ENCODE data around the gene OLFML2A. TPM values are rescaled to one million over a fixed set of nuclear protein-coding genes. Genes with fewer than 3 reads are reported as not detected.

Gene OLFML2A
- total RNA-seq, 1 experiment from 2014 or later = 6.7 TPM

- DNase-seq (ENCODE audit: low spot score) = peak; percentile 89
- no peak overlapping the region for H3K27ac Mint-ChIP-seq
- no peaks in the 10 kb centered on the region for H3K9me3 Mint-ChIP-seq
- H3K4me1 Mint-ChIP-seq = peaks cover 39% of the 10 kb centered on the region
- peaks cover 17% of the 10 kb centered on the region for H3K27me3 Mint-ChIP-seq (ENCODE audit: low read depth)
- H3K36me3 Mint-ChIP-seq = no peaks in the 10 kb centered on the region
- POLR2A ChIA-PET = interaction anchor here (0.7 to 3.4 kb wide), 5 partner anchors 69 to 89 kb away, joined by 3 to 14 read pairs (median 7); partner anchors contain the start of genes RPL35 and WDR38
- peak; percentile 9 for ATAC-seq
- peak overlapping the region; percentile 85 for H3K4me3 Mint-ChIP-seq
- CTCF ChIA-PET = interaction anchor here (0.6 to 12.2 kb wide), 27 partner anchors 9 to 600 kb away, joined by 3 to 935 read pairs (median 5); partner anchors contain the start of genes ARPC5L, RPL35, SCAI and WDR38
- TF ChIP-seq ZNF425 (CRISPR knock-in tag; conservative IDR thresholded peaks at IDR 0.05) = no peak
- no peak for TF ChIP-seq ZNF138 (CRISPR knock-in tag; conservative IDR thresholded peaks at IDR 0.05)
- no peak for TF ChIP-seq ATF2 (CRISPR knock-in tag; IDR thresholded peaks at IDR 0.05; ENCODE audit: borderline replicate concordance, low read depth)
- TF ChIP-seq ZNF396 (CRISPR knock-in tag; IDR thresholded peaks at IDR 0.05; ENCODE audit: borderline replicate concordance) = peak; percentile 78; the same call in 1 of the 2 replicates
- no peak for TF ChIP-seq PRDM15 (CRISPR knock-in tag; IDR thresholded peaks at IDR 0.05)
- peak; percentile 63; the same call in 1 of the 2 replicates for TF ChIP-seq ZNF121 (CRISPR knock-in tag; IDR thresholded peaks at IDR 0.05)
- TF ChIP-seq E2F1 (CRISPR knock-in tag; IDR thresholded peaks at IDR 0.05) = no peak
- peak; percentile 92 for TF ChIP-seq CTCF (IDR thresholded peaks at IDR 0.05)
- TF ChIP-seq ZNF532 (CRISPR knock-in tag; IDR thresholded peaks at IDR 0.05; ENCODE audit: borderline replicate concordance) = peak; percentile 80; the same call in 1 of the 2 replicates
- peak; percentile 100 for TF ChIP-seq GTF2I (CRISPR knock-in tag; conservative IDR thresholded peaks at IDR 0.05)
- TF ChIP-seq HMGXB4 (CRISPR knock-in tag; IDR thresholded peaks at IDR 0.05) = 0 out of 2 replicates have a peak, but pooled peaks have one; percentile 41
- TF ChIP-seq ZNF232 (CRISPR knock-in tag; IDR thresholded peaks at IDR 0.05) = 0 out of 2 replicates have a peak, but pooled peaks have one; percentile 21
- TF ChIP-seq MAX (CRISPR knock-in tag; IDR thresholded peaks at IDR 0.05) = no peak
Observed at GRCh38 chr9:124771867-124772679, 4.9 kb upstream of the OLFML2A start.

Measured in WTC11 (cell line).